ENCODE results near the gene ABCA7. TPM values are rescaled to one million over a fixed set of nuclear protein-coding genes. Genes with fewer than 3 reads are reported as not detected.

ABCA7 gene
- total RNA-seq, 3 donors from 2014 or later: 8.0 to 31.8 (median 26.5) TPM

DNA sequence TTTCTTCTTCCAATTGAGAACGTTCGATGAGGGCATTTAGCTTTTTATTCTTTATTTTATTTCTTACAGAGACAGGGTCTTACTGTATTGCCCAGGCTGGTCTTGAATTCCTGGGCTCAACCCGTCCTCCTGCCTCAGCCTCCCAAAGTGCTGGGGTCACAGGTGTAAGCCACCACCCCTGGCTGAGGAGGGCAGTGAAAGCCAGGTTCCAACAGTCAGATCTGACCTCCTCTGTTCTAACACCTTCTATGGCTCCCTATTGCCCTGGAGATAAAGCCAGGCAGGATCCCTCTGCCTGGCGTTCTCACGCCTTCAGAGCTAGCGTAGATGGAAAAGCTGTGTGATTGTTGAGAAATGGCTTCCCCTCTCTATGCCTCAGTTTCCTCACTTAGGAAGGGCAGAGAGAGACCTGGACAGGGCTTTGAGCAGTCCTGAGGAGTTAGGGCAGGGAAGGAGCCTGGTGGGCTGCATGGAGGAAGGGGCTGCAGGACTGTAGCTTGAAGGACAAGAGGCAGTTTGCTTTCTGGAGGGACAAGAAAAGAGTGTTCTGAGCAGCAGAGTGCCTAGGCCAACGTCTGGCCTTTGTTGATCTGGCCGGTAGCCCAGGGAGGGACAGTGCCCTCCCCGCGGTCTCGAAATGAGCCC lies 32.6 kb downstream of the ABCA7 start:
- intact Hi-C loops (cut with DNase I; ENCODE audit: low total_unique reads): no loop called here
- Histone ChIP-seq H3K36me3 (no peaks in the 10 kb centered on the region), H3K9me3 (no peaks in the 10 kb centered on the region), H3K4me3 (no peak overlapping the region), H3K27me3 (peaks cover 10 to 34% of the 10 kb centered on the region in 2 donors), H3K4me1 (peaks cover 0 to under 1% of the 10 kb centered on the region in 2 donors), H3K27ac (no peak overlapping the region)
- no peak for DNase-seq (ENCODE audit: low spot score in 2 of 2)
- TF ChIP-seq POLR2A (IDR thresholded peaks at IDR 0.05): no peak
- TF ChIP-seq POLR2AphosphoS5 (IDR thresholded peaks at IDR 0.05): no peak
- TF ChIP-seq, protein P1, sequence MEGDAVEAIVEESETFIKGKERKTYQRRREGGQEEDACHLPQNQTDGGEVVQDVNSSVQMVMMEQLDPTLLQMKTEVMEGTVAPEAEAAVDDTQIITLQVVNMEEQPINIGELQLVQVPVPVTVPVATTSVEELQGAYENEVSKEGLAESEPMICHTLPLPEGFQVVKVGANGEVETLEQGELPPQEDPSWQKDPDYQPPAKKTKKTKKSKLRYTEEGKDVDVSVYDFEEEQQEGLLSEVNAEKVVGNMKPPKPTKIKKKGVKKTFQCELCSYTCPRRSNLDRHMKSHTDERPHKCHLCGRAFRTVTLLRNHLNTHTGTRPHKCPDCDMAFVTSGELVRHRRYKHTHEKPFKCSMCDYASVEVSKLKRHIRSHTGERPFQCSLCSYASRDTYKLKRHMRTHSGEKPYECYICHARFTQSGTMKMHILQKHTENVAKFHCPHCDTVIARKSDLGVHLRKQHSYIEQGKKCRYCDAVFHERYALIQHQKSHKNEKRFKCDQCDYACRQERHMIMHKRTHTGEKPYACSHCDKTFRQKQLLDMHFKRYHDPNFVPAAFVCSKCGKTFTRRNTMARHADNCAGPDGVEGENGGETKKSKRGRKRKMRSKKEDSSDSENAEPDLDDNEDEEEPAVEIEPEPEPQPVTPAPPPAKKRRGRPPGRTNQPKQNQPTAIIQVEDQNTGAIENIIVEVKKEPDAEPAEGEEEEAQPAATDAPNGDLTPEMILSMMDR (IDR thresholded peaks at IDR 0.05): no peak

GRCh38 chr19:1073063-1073955 lies 33.4 kb downstream of the ABCA7 start:
- no peak overlapping the region for H3K4me3 ChIP-seq
- H3K4me1 ChIP-seq: no peaks in the 10 kb centered on the region
- peaks cover 10 to 25% of the 10 kb centered on the region in 2 donors for H3K27me3 ChIP-seq
- DNase-seq (ENCODE audit: low spot score in 2 of 2): no peak
- no peak overlapping the region for H3K27ac ChIP-seq
- TF ChIP-seq POLR2AphosphoS5 (IDR thresholded peaks at IDR 0.05): no peak
- TF ChIP-seq POLR2A (IDR thresholded peaks at IDR 0.05): no peak
- TF ChIP-seq, protein P1 (IDR thresholded peaks at IDR 0.05): no peak
- H3K9me3 ChIP-seq: no peaks in the 10 kb centered on the region
- no peaks in the 10 kb centered on the region for H3K36me3 ChIP-seq
- intact Hi-C loops (cut with DNase I; ENCODE audit: low total_unique reads): no loop called here

- TF ChIP-seq POLR2AphosphoS5 (IDR thresholded peaks at IDR 0.05) (no peak), POLR2A (IDR thresholded peaks at IDR 0.05) (no peak)
- TF ChIP-seq, protein P1 (IDR thresholded peaks at IDR 0.05): no peak
- no peak overlapping the region for H3K27ac ChIP-seq
- DNase-seq (ENCODE audit: low spot score in 2 of 2): no peak
- no peaks in the 10 kb centered on the region for H3K36me3 ChIP-seq
- no peaks in the 10 kb centered on the region for H3K4me1 ChIP-seq
- H3K4me3 ChIP-seq: peak overlapping the region in 2 of 3 donors; percentile 45 to 63
- H3K9me3 ChIP-seq: no peaks in the 10 kb centered on the region
- H3K27me3 ChIP-seq: peaks cover 8 to 18% of the 10 kb centered on the region in 2 donors
- intact Hi-C loops (cut with DNase I; ENCODE audit: low total_unique reads): no loop called here
These were observed 34.1 kb downstream of the ABCA7 start for GRCh38 chr19:1073956-1074517.

GRCh38 chr19:1074544-1075283 lies 34.8 kb downstream of the ABCA7 start:
- Histone ChIP-seq H3K36me3 (no peaks in the 10 kb centered on the region), H3K27me3 (peaks cover 5 to 13% of the 10 kb centered on the region in 2 donors), H3K4me3 (peak overlapping the region in 2 of 3 donors; percentile 45 to 63), H3K27ac (no peak overlapping the region), H3K9me3 (no peaks in the 10 kb centered on the region), H3K4me1 (no peaks in the 10 kb centered on the region)
- TF ChIP-seq POLR2AphosphoS5 (IDR thresholded peaks at IDR 0.05): no peak
- no peak for TF ChIP-seq POLR2A (IDR thresholded peaks at IDR 0.05)
- TF ChIP-seq, protein P1 (IDR thresholded peaks at IDR 0.05): no peak
- peak; percentile 65 to 82 for DNase-seq (ENCODE audit: low spot score in 2 of 2)
- intact Hi-C loops (cut with DNase I; ENCODE audit: low total_unique reads): no loop called here
